HG02610 (cell line): Measurements from ENCODE around the gene AHNAK.
"Not testable (repeated sequence)": the region's sequence is repeated elsewhere in the genome, so short reads cannot be mapped to it uniquely, and the experiment has no call there.

Experiments used
- ATAC-seq: cut with Tn5 transposase; IDR thresholded peaks from one replicate; pipeline ENCODE4 v1.9.1; 2021; ENCODE audit warnings: mild to moderate bottlenecking, moderate library complexity; ENCODE audit not compliant: unreplicated experiment

The AHNAK gene

GRCh38 chr11:62546244-62546928, at the start of gene AHNAK:
Gene AHNAK, minus strand, starts transcription at chr11:62546806. Its CDS starts 10,708 bp downstream, at chr11:62536098.
- ATAC-seq = no peak

GRCh38 chr11:62595124-62595523, 48.5 kb upstream of the AHNAK start:
- ATAC-seq = no peak

- no peak for ATAC-seq
These were observed 46.9 kb upstream of the AHNAK start for GRCh38 chr11:62593434-62594044.

GRCh38 chr11:62592989-62593421, 46.4 kb upstream of the AHNAK start:
- no peak for ATAC-seq

- ATAC-seq = peak; percentile 7
These were observed 45.7 kb upstream of the AHNAK start for GRCh38 chr11:62592146-62592815.

- peak; percentile 86 for ATAC-seq
These were observed 45.0 kb upstream of the AHNAK start, which contains the start of gene TUT1 for GRCh38 chr11:62591448-62592145. Gene TUT1, minus strand, starts transcription at chr11:62591523. Its CDS starts 38 bp downstream, at chr11:62591485.

- ATAC-seq = no peak
These were observed 42.5 kb upstream of the AHNAK start for GRCh38 chr11:62588966-62589637.

GRCh38 chr11:62585356-62585755, 38.8 kb upstream of the AHNAK start:
- not testable (repeated sequence) for ATAC-seq

- ATAC-seq = not testable (repeated sequence)
These were observed 35.1 kb upstream of the AHNAK start for GRCh38 chr11:62581735-62582134.

- no peak for ATAC-seq
These were observed 34.5 kb upstream of the AHNAK start for GRCh38 chr11:62580959-62581715.

- ATAC-seq = no peak
These were observed 32.6 kb upstream of the AHNAK start for GRCh38 chr11:62579252-62579651.

GRCh38 chr11:62578541-62578940, 31.9 kb upstream of the AHNAK start:
- no peak for ATAC-seq

- ATAC-seq = no peak
These were observed 30.6 kb upstream of the AHNAK start for GRCh38 chr11:62577046-62577714.

GRCh38 chr11:62575837-62576236, 29.2 kb upstream of the AHNAK start:
- no peak for ATAC-seq

- ATAC-seq = no peak
These were observed 28.6 kb upstream of the AHNAK start for GRCh38 chr11:62575156-62575555.

GRCh38 chr11:62574363-62575071, 27.9 kb upstream of the AHNAK start:
- peak; percentile 3 for ATAC-seq

GRCh38 chr11:62573592-62574362, 27.2 kb upstream of the AHNAK start, which contains the start of gene EEF1G:
Gene EEF1G, minus strand, starts transcription at chr11:62573891. Its CDS starts 49 bp downstream, at chr11:62573842.
- ATAC-seq = peak; percentile 84
